Retina (tissue), 1 donor: Measurements from ENCODE around the gene RPTOR.

Experiments
- DNase-seq: peaks from one replicate; pipeline ENCODE4 v3.0.0-alpha.2; 2016

RPTOR gene

DNA sequence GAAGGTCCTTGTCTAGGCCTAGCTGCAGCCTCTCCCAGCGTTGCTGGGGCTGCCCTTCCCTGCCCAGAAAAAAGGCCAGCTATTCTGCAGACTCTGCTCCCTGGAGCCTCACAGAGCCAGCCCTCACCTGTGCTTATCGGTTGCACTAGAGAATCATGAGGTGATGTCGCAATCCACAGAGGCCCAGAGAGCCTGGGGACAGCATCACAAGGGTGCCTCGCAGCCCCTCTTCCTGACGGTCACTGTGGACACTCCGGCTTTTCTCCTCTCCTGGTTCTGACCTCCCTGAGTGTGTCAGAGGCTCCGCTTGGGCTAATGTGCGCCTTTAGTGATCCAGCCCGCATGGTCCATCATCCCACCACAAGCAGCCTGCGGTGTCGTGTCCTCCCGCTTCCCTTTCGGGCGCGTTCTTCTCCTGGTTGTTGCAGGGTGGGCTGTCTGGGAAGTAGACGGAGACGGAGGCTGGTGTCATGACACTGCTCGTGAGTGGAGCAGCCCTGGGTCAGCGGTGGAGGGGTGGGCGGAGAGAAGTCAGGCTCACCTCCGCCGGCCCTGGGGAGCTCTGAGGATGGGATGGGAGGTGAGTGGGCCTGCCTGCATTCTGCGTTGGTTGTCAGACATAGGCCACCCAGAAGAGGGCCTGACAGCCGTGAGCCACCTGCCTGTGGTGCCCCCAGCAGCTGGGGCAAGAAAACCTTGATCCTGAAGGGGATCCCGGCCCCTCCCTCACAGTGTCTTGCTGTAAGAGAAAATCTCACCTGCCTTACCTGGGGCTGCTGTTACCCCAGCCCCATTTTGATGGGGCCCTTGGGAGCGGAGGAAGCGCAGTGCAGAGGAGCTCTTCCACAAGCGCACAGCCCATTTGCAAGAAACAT lies 281.1 kb downstream of the RPTOR start:
- DNase-seq, result no peak

DNA sequence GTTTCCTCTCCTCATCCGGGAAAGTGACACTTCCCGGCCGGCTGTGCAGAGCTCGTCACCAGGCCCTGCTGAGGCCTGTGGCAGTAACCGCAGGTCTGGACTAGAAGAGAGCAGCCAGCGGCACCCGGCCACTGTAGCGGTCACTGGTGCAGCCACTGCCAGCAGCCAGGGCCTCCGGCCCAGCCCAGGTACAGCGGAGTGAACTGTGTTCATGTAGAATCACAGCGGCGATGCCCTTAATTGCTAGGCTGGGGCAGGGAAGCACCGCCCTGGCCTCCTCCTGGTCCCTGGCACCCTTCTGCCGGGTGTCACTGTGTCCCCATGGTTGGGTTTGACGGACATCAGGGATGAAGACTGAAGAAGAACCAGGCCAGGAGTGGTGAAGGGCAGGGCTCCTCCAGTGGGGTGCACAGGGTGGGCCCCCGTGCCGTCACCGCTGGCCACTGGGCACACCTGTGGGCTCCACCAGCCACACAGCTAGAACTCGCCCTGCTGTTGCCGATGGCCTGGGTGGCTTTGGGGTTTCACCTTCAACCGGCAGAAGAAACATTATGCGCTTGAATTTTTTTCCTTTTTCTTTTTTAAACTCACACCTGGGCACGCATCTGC lies 281.8 kb downstream of the RPTOR start:
- no peak for DNase-seq

DNA sequence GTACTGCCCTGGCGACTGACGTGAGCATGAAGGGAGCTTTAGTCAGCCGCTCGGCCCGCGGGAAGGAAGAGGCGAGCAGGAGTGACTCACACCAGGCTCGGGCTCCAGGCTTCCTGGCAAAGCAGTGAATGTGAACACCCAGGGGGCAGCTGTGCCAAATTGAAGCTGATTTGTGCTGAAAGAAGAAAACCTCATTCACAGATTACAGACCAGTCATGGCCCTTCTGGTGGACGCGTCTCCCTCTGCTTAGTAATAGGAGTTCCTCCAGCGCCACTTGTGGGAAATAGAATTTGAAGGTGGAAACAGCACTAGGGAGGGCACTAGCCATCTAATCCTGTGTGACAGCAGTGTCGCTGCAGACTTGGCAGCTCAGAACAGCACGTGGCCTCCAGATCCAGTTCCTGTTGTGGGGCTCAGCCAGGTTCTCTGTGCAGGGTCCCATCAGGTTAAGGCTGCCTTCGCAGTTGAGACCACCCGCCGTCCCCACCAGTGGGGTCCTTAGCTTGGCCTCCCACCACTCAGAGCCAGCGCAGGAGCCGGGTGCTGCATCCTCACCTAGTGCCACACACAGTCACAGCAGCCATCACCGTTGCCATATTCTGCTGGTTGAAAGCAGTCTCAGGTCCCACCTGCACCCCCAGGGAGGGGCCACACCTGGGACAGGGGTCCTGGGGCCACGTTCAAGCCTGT lies 282.5 kb downstream of the RPTOR start:
- DNase-seq, result no peak

DNA sequence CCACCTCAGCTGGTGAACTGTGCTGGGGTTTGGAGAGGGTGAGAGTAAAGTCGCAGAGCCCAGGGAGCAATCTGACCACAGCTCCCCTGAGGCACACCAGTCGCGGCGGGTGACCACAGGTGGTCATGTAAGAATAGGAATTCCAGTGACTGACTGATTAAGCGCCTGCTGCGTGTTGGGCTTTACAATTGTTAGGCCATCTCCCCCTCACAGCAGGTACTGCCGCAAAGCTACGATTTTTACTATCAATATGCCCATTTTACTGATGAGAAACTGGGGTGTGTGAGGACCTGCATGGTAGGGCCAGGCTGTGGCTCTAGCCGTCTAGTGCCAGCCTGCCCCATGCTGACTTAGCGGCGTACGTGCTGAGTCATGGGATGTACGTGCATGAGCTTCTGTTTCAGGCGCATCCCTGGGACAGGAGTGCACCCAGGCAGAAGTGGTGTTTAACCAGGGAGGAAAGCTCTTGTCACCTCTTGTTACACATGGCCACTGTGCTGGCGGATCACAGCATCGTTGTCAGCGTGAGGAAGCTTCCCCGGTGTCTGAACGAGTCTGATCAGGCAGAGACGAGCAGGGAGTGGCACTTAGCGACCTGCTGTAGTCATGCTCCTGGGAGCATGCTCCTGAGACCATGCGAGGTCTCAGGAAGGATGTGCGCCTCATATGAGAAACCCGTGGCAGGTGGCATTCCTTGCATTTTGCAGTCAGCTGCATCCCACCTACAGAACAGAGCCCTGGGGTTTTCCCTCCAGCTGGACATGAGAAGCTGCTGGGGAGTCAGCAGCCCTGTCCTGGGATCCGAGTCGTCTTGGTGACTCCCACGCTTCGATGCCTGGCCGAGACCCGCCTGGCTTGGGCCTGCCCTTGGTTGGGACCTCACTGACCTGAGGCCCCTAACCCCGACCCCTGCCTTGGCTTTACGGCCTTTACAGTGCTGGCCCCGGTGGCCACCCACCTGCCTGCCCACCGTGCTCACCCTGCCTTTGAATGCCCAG lies 283.3 kb downstream of the RPTOR start:
- DNase-seq, result peak; percentile 67

DNA sequence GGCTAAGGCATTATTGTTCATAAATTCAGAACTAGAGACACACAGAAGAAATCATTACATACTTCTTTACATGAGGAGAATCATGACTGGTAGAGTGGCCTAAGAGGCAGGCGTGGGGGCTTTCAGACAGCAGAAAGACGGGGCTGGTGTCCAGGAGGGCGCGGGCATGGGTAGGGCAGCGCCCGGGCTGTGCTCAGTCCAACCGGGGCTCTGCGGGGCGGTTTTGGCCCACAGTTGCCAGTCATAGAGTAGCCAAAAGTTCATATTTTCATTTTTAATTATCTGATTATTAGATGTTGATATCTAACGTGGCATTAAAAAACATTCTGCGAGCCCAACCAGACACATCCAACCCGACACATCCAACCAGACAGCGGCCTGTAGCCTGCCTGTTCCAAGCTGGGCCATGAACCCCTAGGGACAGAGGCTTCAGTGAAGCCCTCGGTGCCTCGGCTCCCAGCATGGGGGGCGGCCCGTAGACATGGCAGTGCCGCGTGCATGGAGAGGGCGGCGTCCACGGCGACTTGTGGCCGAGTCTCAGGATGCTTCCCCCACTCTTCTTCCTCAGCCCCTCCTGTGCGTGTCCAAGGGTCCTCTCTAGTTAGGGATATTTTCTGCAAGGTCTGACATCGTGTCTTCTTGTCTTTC lies 284.7 kb downstream of the RPTOR start:
- no peak for DNase-seq

DNA sequence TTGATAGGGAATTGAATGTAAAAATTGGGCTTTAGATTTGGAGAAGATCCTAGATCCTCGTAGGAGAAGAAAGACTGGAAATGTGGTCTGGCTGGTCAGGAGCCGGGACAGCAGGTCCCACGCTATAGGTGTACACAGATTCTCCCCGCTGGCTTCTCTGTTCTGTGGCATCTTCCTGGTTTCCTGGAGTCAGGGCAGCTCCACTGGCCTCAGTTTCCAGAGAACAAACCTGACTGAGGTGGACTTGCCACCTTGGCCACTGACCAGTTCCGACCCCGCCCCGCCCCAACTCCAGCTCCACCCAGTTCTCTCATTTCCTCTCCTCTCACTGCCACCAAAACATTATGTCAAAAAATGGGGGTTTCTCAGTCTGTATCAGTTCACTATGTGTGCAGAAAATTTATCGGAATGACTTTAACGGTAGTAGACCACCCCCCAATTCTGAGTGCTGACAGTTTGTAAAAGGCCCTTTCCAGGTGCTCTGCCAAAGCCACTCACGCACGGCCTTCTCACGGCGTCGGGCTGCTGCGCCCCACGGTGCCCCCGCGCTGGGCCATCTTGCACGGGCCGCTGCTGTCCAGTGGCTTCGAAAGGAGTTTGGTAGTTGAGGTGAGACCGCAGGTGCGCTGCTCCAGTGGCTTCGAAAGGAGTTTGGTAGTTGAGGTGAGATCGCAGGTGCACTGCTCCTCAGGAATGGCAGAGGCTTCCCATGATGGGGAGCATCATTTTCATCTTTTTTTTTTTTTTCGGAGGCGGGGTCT lies 285.6 kb downstream of the RPTOR start:
- DNase-seq, result no peak

DNA sequence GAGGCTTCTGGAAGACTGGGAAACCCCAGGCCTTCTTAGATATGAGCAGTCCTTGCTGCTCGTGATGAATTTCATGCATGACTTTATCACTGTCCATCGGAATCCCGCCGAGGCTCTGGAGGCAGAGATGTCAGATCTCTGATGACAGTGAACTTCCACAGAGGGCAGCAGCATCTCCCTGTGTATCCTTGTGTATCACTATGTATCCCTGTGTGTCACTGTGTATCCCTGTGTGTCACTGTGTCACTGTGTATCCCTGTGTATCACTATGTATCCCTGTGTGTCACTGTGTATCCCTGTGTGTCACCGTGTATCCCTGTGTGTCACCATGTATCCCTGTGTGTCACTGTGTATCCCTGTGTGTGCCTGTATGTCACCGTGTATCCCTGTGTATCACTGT lies 286.9 kb downstream of the RPTOR start:
- DNase-seq, result no peak

DNA sequence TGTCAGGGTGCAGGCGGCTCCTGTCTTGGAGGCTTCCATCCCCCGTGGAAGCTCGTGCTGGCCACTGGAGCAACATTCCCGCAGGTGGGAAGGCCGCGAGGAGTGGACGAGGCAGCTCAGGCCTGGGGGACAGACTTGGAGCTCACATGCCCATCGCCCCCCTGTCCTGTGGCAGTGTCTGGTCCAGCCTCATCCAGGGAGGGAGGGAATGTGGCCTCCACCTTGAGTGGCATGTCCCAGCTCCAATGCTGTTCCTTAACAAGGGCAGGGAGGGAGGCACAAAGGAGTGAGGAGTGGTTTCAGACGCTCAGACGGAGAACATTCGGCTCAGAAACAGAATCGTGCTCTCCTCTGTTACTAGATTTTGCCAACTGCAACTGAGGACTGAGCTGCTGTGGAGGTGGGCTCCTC lies 287.6 kb downstream of the RPTOR start:
- peak; percentile 69 for DNase-seq

DNA sequence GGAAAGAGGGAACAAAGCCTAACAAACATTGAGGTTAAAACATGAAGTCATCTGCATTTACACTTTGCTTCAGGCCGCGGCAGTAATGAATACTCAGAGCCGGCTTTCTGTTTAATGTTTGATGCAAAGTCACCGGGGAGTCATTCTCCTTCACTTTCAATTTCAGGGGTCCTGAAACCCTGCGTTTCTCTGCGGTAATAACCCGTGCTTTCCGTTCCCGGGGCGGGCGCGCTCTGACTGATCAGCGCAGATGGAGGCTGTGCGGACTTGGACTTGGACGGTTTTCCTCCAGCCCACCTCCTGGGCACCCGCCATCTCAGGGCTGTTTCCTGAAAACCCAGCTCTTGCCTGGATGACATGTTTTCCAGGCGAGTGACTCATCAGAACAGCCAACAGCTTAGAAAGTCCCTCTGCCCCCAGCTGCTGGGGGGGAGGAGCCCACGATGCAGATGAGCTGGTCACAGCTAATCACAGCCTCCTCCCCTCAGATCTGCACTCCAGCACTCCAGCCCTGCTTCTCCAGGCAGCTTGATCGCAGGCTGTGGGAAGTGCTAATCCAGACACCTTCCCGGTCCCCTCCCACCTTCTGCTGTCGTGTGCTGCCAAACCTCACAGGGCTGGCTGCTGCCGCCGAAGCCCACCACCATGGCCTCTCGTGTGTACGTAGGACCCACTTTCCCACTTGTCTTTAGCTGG lies 288.4 kb downstream of the RPTOR start:
- DNase-seq, result peak; percentile 90

DNA sequence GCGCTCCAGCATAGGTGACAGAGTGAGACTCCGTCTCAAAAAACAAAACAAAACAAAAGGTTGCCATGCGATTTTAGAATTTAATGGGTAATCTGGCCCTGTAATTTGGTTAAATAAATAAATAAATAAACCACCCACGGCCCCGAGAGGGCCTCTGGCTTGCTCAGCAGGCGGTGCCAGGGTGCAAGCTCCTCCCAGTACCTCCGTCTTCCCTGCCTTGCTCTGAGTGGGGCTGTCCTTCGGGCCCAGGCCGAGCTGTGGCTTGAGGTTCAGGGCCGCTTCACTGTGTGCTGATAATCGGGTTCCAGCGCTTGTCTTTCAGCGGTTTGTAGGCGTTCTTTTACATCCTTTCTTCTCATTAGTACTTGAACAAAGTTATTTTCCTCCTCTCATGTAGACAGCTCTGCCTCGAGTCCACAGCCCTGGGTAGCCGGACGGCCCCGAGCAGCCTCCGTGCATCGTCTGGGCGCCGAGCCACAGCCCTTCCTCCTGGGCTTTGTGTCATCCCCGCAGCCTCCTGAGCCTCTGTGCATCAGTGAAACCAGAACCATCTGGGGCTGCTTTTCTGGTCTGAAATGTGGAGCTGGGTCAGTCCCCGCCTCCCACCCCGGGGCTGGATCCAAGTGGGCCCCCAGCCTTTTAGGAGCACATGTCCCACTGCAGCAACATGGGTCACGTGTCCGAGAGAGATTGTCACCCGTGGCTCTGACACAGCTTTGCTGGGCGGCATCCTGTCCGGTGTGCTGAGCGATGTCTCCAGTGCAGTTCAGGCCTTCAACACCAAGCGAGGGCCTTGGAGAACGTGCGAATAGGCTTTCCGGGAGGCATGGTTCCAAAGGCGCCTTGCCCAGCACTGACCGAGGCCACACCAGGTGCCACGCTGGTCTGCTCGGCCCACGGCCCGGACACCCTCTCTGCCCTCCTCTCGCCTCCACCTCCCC lies 289.6 kb downstream of the RPTOR start:
- no peak for DNase-seq

DNA sequence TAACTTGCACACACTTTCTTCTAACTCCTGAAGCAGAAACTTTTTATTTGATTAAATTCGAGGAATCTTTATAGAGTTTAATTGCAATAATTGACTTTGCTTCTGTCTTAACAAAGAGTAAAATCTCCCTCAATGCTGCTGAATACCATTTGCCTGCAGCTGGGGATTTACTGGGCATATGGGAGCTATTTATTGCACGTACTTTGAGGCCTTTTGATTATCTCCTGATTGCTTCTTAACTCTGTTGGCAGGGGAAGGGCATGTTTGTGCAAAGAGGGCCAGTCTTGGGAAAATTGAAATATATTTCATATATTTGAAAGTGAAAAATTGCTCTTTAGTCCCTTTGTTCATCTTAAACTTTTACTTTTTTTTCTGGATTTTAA lies 290.2 kb downstream of the RPTOR start:
- no peak for DNase-seq

DNA sequence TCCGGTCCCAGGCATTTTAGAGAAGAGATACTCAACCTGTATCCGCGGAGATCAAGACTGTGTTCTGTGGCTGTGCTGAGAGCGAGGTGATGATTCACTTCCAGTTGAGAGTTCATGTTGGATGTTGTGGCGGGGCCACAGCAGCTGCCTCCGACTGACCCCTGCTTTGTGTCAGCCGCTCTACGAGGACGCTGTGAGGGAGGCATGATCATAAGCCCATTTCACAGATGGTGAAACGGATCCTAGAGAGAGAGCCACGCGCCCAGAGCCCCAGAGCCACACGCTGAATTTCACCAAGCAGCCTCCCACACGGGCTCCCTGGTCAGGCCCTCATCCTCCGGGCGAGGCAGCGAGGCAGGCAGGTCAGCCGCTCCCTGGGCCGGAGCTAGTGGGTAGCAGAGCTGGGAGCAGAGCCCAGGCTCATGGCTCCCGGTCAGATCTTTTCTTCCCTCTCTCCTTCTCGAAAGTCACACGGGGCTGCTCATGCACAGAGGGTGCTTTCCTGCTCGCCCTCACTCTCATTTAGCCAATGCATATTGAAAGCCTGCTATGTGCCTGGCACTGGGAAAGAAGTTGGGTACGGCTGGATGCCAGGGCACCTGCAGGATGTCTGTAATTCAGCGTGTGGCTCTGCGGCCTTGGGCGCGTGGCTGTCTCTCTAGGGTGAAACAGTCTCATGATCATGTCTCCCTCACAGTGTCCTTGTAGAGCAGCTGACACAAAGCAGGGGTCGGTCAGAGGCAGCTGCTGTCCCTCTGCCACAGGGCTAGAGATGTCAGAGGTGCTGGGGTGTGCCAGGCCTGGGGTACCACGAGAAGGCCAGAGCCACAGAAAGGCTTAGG lies 291.4 kb downstream of the RPTOR start:
- DNase-seq, result no peak

DNA sequence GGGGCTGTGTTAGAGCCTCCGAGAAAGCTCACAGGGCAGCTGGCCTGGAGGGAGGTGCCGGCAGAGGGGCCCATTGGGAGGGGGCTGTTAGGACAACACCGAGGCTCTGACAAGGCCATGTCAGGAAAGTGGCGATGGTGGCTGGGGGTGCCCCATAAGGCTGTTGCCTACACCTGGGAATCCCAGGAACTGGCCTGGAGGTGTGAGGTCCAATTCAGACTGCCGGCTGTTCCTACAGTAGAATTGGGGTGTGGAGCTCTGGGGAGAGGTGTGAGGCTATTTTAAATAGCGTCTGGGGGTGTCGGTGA lies 292.0 kb downstream of the RPTOR start:
- no peak for DNase-seq

DNA sequence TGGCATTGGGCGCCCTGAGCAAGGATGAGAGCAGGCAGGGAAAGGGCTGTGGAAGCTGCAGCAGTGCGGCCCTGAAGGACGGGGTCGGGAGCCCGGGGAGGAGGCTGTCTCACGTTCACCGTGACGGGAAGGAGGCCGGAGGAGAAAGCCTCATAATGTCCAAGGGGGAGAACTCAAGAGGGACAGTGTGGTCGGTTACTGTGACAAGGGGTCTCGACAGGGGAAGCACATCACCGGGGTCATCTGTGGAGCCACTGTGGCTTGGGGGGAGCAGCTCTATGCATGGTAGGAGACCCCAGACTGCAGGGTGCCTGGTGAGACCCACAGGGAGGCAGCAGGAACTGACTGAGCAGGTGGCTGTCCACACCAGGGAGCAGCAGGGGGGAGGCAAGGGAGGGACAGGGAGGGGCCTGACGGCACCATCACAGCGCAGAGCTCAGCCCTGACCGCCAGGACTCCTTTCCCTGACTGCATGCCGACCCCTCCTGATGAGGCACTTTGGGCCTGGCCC lies 292.4 kb downstream of the RPTOR start:
- DNase-seq, result no peak

DNA sequence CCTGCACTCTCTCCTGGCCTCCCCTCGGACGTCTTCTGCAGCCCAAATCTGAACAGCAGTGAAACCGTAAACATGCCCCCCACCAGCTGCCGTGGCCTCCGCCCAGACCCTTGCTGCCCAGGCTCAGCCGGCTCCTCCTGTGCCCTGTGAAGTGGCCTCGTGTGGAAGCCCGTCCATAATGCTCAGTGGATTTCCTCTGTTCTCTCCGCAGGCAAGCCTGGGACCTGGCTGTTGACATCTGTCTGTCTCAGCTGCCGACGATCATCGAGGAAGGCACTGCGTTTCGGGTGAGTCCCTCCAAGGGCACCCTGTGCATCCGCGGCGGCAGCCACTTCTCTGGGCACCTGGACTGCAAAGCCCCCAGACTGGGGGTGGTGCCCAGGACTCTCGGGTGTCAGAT lies 293.1 kb downstream of the RPTOR start:
- DNase-seq, result no peak

DNA sequence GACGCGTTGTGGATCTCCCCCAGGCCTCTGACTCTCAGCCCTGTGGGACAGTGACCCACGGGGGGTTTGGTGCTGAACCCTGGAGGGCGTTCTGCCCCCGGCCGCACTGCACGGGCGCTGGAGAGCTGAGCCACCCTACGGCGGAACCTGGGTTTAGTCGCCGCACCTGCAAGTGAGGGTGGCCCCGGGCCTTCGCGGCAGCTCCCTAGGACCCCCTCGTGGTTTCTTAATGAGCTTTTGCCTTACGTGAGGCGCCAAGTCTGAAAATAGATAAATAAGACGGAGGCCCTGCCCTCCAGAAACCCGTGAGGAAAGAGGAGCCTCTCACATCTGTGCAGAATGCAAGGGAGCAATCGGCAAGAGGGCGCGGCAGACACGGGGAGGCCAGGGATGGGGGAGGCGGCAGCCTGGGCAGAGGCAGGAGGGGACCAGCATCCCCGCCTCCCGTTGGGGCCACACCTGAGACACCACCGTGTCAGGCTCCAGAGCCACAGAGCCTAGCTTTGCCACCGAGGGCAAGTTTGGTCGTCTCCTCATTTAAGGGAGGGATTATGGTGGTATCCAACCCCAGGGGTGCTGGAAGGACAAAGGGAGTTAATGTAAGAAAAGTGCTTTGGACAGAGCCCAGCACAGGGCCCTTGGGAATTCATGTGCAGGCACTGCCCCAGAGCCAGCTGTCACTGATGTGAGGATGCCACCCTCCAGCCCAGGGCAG lies 293.8 kb downstream of the RPTOR start:
- DNase-seq, result no peak

DNA sequence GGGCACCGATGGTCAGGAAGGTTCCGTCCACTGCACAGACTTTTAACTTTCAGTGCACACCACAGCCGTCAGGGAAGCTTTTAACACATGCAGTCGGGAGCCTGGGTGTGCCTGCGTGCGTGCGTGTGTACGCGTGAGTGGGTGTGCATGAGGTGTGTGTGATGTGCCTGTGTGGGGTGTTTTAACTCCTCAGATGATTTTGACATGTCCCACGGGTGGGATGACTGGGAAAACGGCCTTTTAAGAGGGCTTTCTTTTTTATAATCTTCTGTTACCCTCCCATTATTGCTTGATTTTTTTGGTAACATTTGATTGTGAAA lies 294.3 kb downstream of the RPTOR start:
- DNase-seq, result no peak

DNA sequence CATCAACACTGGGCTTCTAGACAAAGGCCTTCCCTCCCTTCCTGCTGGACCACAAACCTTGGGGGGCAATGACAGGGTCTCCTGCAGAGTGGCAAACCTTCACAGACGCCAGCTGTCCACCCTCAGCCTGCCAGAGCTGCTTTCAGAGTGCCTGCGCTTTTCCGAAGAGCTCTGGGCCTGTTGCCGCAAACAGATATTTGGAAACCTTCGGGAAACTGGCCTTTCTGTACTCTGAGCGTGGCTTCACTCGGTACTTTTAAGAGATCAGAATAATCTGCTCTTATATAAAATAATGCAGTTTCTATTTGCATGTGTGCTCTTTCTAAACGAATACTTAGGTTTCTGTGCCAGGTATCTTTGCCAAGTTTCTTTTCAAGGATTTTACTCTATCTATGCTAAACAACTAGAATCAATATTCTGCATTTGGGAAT lies 294.9 kb downstream of the RPTOR start:
- no peak for DNase-seq
